HG03108 (cell line): ENCODE results near the gene CLIC1.

Source experiments
- ATAC-seq: cut with Tn5 transposase; IDR thresholded peaks from one replicate; pipeline ENCODE4 v1.9.1; 2021; ENCODE audit warnings: moderate library complexity; ENCODE audit not compliant: unreplicated experiment

CLIC1 gene

GRCh38 chr6:31705931-31706330 is 30.4 kb downstream of the CLIC1 start:
- no peak for ATAC-seq

- peak; percentile 84 for ATAC-seq
Measured at GRCh38 chr6:31702819-31703716, 33.3 kb downstream of the CLIC1 start, which contains the start of gene ABHD16A. TSS of gene ABHD16A (minus strand) at chr6:31703324. CDS start at chr6:31703281, 43 bp downstream.

GRCh38 chr6:31702405-31702818 is 33.9 kb downstream of the CLIC1 start:
- no peak for ATAC-seq

- ATAC-seq: no peak
Measured at GRCh38 chr6:31701666-31702404, 34.5 kb downstream of the CLIC1 start.

- no peak for ATAC-seq
Measured at GRCh38 chr6:31700740-31701401, 35.5 kb downstream of the CLIC1 start.

GRCh38 chr6:31697555-31697954 is 38.8 kb downstream of the CLIC1 start:
- ATAC-seq: no peak

- no peak for ATAC-seq
Measured at GRCh38 chr6:31693535-31693934, 42.8 kb downstream of the CLIC1 start.

- no peak for ATAC-seq
Measured at GRCh38 chr6:31692886-31693285, 43.4 kb downstream of the CLIC1 start.

GRCh38 chr6:31692353-31692752 is 44.0 kb downstream of the CLIC1 start:
- no peak for ATAC-seq

GRCh38 chr6:31691564-31692108 is 44.7 kb downstream of the CLIC1 start:
- no peak for ATAC-seq

GRCh38 chr6:31691078-31691463 is 45.3 kb downstream of the CLIC1 start:
- ATAC-seq: no peak

GRCh38 chr6:31690231-31691077 is 45.9 kb downstream of the CLIC1 start:
- ATAC-seq: no peak

GRCh38 chr6:31689249-31690110 is 46.9 kb downstream of the CLIC1 start:
- no peak for ATAC-seq

- no peak for ATAC-seq
Measured at GRCh38 chr6:31687860-31688693, 48.3 kb downstream of the CLIC1 start.

GRCh38 chr6:31687321-31687720 is 49.0 kb downstream of the CLIC1 start:
- no peak for ATAC-seq

GRCh38 chr6:31686483-31686882 is 49.8 kb downstream of the CLIC1 start:
- ATAC-seq: no peak

GRCh38 chr6:31683591-31683990 is 52.7 kb downstream of the CLIC1 start:
- ATAC-seq: no peak

- no peak for ATAC-seq
Measured at GRCh38 chr6:31681135-31681671, 55.1 kb downstream of the CLIC1 start.
